ENCODE results near the gene RNASEH2A. TPM values are rescaled to one million over a fixed set of nuclear protein-coding genes. Genes with fewer than 3 reads are reported as not detected.
A peak's percentile ranks its signal among the peaks of the same experiment; 100 is the strongest.
"Not testable (repeated sequence)": the region's sequence is repeated elsewhere in the genome, so short reads cannot be mapped to it uniquely, and the experiment has no call there.

The RNASEH2A gene
- total RNA-seq, 1 donor from 2014 or later, result 8.8 TPM

- DNase-seq (ENCODE audit: low spot score), result peak; percentile 94
Measured at GRCh38 chr19:12793290-12794195, 12.8 kb upstream of the RNASEH2A start.

- peak; percentile 45 for DNase-seq (ENCODE audit: low spot score)
Measured at GRCh38 chr19:12794196-12794941, 12.0 kb upstream of the RNASEH2A start.

DNA sequence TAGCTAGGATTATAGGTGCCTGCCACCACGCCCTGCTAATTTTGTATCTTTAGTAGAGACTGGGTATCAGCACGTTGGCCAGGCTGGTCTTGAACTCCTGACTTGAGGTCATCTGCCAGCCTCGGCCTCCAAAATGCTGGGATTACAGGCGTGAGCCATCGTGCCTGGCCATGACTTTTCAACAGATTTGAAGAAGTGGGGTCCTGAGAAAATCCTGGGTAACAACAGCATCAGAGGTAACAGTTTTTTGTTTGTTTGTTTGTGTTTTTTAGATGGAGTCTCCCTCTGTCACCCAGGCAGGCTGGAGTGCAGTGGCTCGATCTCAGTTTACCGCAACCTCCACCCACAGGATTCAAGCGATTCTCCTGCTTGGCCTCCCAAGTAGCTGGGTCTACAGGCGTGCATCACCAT, 11.4 kb upstream of the RNASEH2A start:
- no peak for DNase-seq (ENCODE audit: low spot score)

DNA sequence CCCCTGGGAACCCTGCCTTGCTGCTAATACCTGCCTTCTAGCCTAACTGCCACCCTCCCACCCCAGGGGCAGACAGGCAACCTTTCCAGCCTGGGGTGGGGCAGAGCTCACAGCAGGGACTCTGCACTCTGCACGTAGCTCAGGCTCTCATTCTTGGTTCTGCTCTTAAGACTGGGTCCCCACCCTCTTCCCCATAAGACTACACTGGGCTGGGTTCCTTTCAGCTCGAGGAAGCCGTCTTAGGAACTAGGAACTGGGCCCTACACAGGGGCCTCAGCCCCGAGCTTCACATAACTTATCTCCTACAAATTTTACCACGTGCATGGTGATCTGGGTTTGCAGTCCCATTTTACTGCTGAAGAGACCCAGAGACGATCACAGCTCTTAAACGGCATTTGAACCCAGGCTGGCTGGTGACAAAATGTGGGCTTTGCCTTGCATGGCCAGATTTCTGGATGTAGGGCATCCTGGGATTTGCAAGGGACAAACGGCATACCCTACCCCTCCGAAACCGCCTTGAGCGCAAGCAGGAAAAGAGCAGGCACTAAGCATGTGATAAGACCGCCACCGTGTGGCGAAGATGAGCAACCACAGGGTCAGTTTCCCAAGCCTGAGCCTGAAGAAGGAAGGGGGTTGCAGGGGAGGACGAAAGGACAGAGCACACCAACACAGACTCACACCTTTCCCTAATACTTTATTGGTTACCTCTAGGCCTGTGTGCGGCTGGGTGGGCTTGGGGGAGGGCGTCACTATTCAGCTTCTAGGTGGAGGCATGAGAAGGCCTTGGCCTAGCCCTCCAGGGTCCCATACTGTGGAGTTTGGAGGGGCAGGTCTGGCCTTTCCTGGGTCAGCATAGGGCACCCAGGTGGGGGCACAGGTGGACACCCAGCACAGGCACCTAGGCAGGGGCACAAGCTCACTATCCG, 10.0 kb upstream of the RNASEH2A start:
- DNase-seq (ENCODE audit: low spot score), result peak; percentile 83

DNA sequence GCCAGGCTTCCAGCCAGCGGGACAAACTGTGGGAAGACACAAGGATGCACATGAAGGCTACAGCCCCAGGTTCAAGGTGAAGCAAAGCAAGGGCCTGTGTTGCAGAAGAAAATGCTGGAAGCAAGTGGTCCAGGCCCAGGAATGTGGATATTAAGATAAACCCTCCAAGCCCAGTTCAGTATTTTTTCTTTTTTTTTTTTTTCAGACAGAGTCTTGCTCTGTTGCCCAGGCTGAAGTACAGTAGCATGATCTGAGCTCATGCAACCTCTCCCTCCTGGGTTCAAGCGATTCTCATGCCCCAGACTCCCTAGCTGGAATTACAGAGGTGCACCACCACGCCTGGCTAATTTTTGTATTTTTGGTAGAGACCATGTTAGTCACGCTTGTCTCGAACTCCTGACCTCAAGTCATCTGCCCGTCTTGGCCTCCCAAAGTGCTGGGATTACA, 9.2 kb upstream of the RNASEH2A start:
- no peak for DNase-seq (ENCODE audit: low spot score)

GRCh38 chr19:12797607-12798006, 8.8 kb upstream of the RNASEH2A start:
- not testable (repeated sequence) for DNase-seq (ENCODE audit: low spot score)

- no peak for DNase-seq (ENCODE audit: low spot score)
Measured at GRCh38 chr19:12799742-12800465, 6.5 kb upstream of the RNASEH2A start.

GRCh38 chr19:12800466-12800770, 6.0 kb upstream of the RNASEH2A start:
- no peak for DNase-seq (ENCODE audit: low spot score)

- no peak for DNase-seq (ENCODE audit: low spot score)
Measured at GRCh38 chr19:12800923-12801465, 5.4 kb upstream of the RNASEH2A start.

GRCh38 chr19:12801466-12802266, 4.7 kb upstream of the RNASEH2A start, which contains the start of the genes PRDX2 and THSD8:
Gene PRDX2 (minus strand): TSS chr19:12801800. CDS start chr19:12801261, 539 bp downstream.
Gene THSD8 (plus strand): TSS chr19:12802069. CDS start chr19:12802072, 3 bp downstream.
- DNase-seq (ENCODE audit: low spot score), result no peak

DNA sequence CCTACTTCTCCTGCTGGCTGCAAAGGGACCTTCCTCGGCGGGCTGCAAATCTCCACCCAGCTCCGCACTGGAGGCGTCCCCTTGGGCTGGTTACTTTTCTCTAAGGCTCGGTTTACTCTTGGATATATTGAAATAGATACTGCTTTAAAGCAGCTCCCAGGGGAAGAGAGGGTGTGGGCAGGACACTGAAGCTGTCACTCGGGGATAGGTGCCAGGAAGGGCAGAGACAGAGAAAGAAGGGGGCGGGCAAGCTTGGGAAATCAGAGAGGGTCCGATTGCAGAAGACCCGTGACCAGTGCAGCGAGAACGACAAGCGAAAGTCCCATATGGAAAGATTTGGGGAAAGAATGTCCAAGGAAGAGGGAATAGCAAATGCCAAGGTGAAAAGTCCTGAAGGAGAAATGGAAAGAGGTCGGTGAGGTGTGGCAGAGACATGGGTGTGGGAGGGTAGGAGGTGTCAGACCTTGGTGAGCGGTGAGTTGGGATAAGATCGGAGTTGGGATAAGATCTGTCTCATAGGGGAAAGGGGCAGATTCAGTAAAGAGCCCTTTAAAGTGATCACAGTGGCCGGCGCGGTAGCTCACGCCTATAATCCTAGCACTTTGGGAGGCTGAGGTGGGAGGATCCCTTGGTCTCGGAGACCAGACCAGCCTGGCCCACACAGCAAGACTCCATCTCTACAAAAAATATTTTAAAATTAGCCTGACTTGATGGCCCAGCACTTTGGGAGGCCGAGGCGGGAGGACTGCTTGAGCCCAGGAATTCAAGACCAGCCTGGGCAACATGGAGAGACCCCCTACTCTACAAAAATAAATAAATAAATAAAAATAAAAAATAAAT, 3.9 kb upstream of the RNASEH2A start:
- no peak for DNase-seq (ENCODE audit: low spot score)

- DNase-seq (ENCODE audit: low spot score), result no peak
Measured at GRCh38 chr19:12804051-12804450, 2.3 kb upstream of the RNASEH2A start.

- no peak for DNase-seq (ENCODE audit: low spot score)
Measured at GRCh38 chr19:12815088-12815487, 8.7 kb downstream of the RNASEH2A start.

- not testable (repeated sequence) for DNase-seq (ENCODE audit: low spot score)
Measured at GRCh38 chr19:12817188-12817587, 10.8 kb downstream of the RNASEH2A start.

DNA sequence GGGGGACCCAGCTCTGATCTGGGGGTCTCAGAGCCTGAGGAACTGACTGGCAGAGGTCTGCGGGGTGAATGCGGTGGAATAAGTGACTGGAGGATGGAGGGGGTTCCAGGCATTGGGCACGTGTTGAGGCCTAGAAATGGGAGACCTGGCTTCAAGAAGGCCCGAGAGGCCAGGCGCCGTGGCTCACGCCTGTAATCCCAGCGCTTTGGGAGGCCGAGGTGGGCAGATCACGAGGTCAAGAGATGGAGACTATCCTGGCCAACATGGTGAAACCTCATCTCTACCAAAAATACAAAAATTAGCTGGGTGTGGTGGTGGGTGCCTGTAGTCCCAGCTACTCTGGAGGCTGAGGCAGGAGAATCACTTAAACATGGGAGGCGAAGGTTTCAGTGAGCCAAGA, 11.4 kb downstream of the RNASEH2A start:
- DNase-seq (ENCODE audit: low spot score), result not testable (repeated sequence)

- no peak for DNase-seq (ENCODE audit: low spot score)
Measured at GRCh38 chr19:12821761-12822160, 15.4 kb downstream of the RNASEH2A start.

DNA sequence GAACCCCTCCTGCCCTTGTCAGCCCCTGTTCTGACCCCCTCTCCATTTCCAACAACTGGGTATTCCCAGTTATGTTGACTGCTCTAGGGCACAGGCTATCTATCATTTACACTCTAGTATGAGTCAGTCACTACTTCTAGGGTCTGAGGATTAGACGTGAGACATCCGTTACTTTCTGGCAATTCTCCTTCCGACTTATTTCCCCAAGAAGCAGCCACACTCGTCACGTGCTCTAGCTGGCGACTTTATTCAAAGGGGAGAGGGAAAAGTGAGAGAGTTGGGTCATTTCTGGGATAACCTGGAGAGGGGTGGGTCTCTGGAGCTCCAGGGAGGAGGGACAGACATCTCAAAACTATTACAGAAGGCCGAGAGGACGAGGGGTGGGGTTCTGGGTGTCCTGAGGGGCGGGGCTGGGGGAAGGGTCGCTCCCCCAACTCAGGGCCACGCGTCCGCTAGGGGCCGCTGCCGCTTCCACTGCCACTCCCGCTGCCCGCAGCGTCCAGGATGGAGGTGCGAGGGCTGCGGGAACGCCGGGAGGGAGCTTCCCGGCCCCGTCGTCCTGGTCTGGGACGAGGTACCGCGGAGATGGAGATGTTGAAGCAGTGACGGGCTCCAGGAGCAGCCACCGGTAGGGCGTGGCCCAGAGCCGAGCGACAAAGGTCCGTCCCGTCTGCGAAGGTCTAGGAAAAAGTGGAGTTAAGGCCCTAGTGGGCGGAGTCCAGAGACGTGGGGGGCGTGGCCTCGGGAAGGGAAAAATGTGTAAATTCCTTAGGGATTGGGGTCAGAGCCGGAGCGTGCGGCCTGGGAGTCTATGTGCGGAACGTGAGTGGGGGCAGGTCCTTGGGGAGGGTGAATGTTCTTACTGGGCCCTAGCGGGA, 19.1 kb downstream of the RNASEH2A start:
- DNase-seq (ENCODE audit: low spot score), result no peak

- DNase-seq (ENCODE audit: low spot score), result no peak
Measured at GRCh38 chr19:12828494-12828893, 22.1 kb downstream of the RNASEH2A start.
